Erythroblast (primary cell): ENCODE data around the gene CTU2.

Experiments
- DNase-seq, 2 experiments: peaks; one replicate each; lab custom pipeline; 2025; lab: John Stamatoyannopoulos, UW
- GATA1 ChIP-seq: IDR thresholded peaks from 2 replicates; pipeline ENCODE4 v1.6.1; 2011; ENCODE audit warnings: low read depth, mild to moderate bottlenecking, control low read depth, low read length, moderate library complexity
- POLR2A ChIP-seq: IDR thresholded peaks from 2 replicates; pipeline ENCODE4 v1.6.1; 2011; ENCODE audit warnings: mild to moderate bottlenecking, low read length

CTU2 gene

DNA sequence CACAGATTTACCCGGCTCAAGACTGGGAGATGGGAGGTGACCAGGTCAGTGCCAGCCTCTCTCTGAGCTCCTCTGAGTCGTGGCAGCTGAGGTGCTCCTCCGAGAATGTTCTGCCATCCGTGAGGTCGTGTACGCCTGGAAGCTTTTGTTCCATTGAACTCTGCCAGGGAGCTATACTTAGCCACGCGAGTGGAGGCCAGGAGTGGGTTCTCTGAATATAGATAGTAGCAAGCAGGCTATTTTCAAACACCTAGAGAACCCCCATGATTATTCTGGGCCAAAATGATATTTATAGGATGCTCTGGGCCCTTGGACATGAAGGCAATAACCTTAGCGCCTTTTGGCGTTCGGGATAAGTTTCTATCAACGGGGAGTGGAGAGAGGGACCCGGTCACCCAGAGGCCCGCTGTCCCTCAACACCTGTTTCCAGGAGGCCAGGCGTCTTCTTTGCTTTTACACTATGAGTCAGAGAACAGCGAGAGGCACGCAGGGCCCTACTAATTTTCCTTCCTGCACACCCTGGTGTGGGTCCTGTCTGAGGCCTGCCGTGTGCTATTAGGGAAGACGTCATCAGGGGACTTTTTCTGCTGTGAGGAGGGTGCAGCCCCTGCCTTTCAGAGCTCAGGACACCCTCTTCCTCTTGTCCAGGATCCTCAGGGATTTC is 32.5 kb upstream of the CTU2 start:
- TF ChIP-seq POLR2A = no peak
- no peak for TF ChIP-seq GATA1
- DNase-seq = no peak

- TF ChIP-seq GATA1 = no peak
- TF ChIP-seq POLR2A = no peak
- DNase-seq = no peak
Measured at GRCh38 chr16:88676502-88677242, 29.6 kb upstream of the CTU2 start.

- no peak for DNase-seq
- TF ChIP-seq GATA1 (no peak), POLR2A (no peak)
Measured at GRCh38 chr16:88677721-88678120, 28.6 kb upstream of the CTU2 start.

GRCh38 chr16:88678224-88678979 is 27.9 kb upstream of the CTU2 start:
- DNase-seq = no peak
- TF ChIP-seq GATA1 (no peak), POLR2A (no peak)

- DNase-seq = no peak
- TF ChIP-seq GATA1 (no peak), POLR2A (no peak)
Measured at GRCh38 chr16:88680554-88681083, 25.7 kb upstream of the CTU2 start.

GRCh38 chr16:88681084-88681680 is 25.1 kb upstream of the CTU2 start:
- peak in 1 of 2 experiments; percentile 37 for DNase-seq

GRCh38 chr16:88681709-88682451 is 24.4 kb upstream of the CTU2 start:
- no peak for TF ChIP-seq POLR2A
- no peak for TF ChIP-seq GATA1
- DNase-seq = no peak

More at GRCh38 chr16:88681084-88681680, 25.1 kb upstream of the CTU2 start:
- TF ChIP-seq POLR2A = no peak
- no peak for TF ChIP-seq GATA1

DNA sequence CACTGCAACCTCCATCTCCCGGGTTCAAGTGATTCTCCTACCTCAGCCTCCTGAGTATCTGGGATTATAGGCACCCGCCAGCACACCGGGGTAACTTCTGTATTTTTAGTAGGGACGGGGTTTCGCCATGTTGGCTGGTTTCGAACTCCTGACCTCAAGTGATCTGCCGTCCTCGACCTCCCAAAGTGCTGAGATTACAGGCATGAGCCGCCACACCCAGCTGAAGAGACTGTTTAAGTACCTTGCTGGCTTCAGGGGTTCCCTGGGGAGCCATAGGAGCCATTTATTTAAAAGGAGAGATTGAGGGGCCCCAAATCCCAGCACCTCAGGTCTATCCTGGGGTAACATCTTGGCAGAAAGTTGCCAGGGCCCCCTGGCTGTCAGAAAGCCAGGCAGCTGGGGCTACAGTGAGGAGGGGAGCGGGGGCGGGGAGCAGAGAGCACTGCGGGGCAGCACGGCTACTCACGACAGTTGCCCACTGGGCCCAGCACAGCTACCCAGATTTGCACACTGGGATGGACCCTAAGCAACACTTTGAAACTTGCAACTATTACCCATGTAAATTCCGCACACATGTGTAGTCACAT is 21.6 kb upstream of the CTU2 start:
- DNase-seq = no peak
- TF ChIP-seq POLR2A (no peak), GATA1 (no peak)

DNA sequence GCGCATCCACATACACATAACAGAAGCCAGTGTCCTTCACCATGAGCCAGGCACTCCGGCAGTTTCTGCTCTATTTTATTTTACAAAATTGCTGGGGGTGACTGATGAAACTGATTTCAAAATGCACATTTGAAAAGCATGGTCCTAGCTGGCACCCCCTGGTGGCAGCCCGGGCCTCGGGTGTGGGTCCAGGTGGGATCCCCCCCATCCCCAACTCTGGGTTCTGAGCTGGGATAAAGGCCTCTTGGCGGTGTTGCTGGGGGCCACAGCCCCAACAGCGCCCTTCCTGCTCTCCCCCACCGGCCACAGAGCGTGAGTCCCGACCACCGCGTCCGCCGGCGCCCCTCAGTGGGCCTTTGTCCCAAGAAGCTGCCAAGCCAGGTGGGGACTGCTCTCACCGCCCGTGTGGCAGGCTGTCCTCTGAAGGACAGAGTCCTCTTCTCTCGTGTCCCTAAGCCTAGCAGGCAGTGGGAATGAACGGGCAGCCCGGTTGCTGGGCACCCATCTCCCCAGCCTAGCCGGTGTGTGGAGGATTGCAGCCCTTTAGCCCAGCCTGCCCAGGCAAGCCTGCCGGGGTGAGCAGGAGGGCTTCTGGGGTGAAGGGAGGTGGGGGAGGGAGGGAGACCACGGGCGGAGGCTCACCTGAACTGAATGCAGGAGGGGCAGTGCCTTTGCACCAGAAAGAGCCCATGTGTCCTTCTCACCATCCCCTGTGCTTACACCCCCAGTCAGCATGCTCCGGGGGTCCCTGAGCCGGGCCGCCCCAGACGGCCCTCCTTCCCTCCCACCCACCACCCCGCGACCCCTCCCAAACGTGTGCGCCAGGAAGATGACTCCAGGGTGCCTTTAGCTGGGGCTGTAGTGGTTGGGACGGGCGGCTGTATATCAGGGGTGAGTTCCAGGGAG is 20.9 kb upstream of the CTU2 start:
- DNase-seq = peak in 1 of 2 experiments; percentile 21
- no peak for TF ChIP-seq GATA1
- no peak for TF ChIP-seq POLR2A

DNA sequence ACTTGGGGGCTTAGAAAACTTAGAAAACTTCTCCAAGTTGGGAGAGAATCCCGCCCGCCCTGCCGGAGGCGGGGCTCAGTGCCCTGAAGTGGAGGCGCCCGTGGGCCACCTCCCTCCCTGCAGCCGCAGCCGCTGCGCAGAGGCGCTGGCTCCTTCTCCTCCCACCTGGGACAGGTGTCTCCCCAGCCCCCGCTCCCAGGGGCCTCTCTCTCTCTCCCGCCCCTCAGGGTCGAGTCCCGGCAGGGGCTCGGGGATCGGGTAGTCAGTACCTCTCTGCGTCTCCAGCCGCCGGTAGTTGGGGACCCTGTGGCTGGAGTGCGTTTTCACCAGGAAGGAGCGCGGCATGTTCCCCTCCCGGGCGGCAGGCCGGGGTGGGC is 20.3 kb upstream of the CTU2 start:
- no peak for TF ChIP-seq GATA1
- no peak for DNase-seq

GRCh38 chr16:88686439-88687253 is 19.7 kb upstream of the CTU2 start, which contains the start of gene SNAI3:
SNAI3 (minus strand) TSS chr16:88686507; CDS start chr16:88686406, 101 bp downstream.
- no peak for TF ChIP-seq POLR2A
- no peak for TF ChIP-seq GATA1
- peak; percentile 66 to 70 for DNase-seq

DNA sequence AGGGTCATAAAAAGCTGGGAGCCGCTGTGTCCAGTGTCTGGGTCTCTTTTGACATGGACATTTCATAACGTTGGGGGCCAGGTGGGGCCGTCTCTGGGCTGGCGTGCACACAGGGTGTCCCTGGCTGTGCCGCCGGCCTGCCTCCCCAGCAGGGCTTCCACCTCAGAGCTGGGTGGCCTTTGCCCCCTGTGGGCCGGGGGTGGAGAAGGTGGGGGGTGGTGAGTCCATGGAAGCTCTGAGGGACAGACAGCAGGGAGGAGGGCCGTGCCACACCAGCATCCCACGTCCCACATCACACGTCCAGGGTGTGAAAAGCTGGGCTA is 19.1 kb upstream of the CTU2 start:
- TF ChIP-seq POLR2A = no peak
- TF ChIP-seq GATA1 = no peak
- no peak for DNase-seq
